HG03442 (cell line): ENCODE measurements around the gene MYO5B.

Experiments used
- ATAC-seq: cut with Tn5 transposase; IDR thresholded peaks from one replicate; pipeline ENCODE4 v1.9.1; 2021; ENCODE audit warnings: mild to moderate bottlenecking, moderate library complexity; ENCODE audit not compliant: unreplicated experiment

MYO5B gene

DNA sequence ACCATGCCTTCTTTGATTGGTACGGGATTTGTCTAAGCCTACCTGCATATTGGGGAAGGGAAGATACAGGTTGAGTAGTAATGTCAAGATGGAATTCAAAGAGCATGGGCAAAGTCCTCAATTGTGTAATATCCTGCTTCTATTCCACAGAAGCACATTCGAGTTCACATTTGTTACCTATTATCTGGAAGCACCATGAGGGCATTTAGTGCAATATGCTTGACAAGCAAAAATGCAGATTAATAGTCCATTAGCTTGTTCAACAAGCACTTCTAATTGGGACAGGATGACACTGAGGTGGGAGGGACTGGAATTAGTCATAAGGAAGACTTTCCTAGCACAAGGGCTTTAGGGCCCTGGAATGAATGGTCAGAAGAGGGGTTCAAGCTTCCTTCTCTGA, 40.5 kb downstream of the MYO5B start:
- no peak for ATAC-seq

DNA sequence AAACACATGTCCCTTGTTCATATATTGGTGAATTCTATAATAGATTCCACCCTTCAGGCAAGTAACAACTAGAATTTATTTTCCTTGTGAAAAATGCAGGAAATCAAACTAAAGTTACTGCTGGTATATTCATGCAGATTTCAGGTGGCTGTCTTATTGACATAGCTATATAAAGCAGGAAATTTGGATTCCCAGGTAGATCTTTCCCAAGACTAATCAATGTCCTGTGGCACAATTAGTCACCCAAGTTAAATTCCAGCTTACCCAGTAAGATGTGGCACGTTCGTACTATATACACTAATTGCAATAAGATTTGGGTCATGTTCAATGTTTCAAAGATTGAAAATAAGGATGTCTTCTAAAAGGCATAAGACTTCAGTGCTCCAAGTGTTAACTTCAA, 42.0 kb downstream of the MYO5B start:
- ATAC-seq, result no peak

DNA sequence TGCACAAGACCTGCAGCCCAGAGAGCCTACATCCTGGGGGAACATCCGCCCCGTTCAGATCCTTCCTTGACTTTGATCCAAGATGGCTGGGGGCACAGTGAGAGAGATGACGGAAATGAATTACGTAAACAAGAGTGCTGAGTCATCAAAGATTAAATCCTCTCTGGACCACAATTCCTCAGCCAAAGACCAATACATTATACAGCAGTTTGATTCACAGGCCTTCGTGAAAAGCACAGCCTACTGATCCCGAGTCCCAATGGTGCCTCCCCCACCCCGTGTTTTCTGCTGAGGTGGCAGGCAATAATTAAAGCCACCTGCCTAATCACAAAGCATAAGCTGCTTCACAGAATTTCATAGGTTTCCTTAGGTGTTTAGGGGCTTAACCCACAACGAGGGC, 43.0 kb downstream of the MYO5B start:
- ATAC-seq, result no peak

DNA sequence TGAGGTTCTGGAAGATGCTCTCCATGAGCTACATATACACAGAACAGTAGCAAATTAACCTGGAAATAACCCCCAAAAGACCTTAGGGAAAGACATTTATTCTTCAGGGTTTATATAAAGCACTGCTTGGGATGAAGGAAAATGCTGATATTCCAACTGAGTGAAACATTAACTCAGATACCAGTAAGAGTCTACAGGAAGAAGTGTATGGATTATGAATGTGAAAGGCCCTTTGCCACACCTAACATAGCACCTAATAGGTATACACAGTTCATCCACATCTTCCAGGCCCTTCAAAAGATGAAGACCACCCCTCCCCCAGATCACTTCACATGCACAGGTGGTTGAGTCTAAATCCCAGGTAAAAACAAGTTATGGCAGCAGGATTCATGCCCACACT, 50.4 kb downstream of the MYO5B start:
- no peak for ATAC-seq

DNA sequence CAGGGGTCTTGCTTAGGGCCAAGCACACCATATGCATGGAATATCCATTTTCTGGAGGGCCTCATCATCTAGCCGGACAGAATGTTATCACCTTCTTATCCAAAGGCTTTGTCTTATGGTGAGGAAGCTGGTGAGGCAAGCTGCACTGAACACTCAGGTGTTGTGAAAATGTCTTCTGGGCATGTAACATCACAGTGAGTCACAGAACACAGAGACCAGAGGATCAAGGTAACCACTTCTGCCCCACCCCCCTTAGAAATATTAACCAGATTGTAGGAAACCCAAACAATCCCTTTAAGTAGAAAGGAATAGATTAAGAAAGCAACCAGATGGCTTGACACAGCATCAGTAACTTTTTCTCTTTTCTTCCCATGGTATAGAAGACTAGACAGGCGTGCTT, 51.1 kb downstream of the MYO5B start:
- ATAC-seq, result no peak

DNA sequence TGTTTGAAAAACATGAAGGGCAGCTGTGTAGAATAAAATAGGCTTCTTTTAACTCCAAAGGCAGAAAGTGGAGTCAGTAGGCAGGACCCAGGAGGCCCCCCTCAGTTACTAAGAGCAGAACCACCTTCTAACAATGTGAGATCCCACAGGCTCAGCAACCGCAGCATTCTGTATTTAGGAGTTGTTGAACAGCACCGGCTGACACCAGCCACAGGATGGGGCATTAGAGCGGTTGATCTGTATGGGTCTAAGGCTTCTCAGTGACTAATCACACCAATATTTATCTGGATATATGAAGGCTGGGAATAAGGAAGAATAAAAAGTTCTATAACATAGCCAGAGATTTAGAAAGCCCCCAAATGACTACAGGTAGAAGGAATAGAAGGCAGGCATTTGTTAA, 51.7 kb downstream of the MYO5B start:
- no peak for ATAC-seq

DNA sequence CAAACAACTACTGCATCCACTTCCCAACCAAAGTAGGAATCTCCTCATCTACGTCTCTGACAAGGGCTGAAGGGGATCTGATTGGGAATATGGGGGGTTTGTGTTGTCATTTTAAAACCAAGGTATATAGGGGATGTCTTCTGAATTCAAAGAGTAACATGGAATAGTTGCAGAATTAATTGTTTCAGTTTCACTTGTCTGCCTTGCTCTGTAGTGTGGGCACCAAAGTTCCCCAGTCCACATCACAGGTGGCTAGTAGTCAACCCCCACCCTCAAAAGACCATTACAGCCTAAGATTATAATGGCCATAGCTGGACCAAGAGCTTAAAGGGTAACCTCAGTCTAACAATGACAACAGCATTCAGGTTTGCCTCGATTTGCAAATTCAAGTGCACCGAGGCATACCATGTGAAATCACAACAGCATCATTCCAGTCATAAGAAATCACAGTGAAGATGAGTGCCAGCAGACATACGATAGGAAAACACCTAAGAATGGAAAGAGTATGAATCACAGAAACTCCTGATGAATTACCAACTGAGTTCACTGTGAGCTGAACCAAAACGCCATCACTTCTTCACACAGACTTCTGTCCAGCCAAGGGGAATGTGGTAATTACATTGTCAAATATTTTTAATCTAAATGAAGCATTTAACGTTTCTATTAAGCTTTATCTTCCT, 52.4 kb downstream of the MYO5B start:
- no peak for ATAC-seq

DNA sequence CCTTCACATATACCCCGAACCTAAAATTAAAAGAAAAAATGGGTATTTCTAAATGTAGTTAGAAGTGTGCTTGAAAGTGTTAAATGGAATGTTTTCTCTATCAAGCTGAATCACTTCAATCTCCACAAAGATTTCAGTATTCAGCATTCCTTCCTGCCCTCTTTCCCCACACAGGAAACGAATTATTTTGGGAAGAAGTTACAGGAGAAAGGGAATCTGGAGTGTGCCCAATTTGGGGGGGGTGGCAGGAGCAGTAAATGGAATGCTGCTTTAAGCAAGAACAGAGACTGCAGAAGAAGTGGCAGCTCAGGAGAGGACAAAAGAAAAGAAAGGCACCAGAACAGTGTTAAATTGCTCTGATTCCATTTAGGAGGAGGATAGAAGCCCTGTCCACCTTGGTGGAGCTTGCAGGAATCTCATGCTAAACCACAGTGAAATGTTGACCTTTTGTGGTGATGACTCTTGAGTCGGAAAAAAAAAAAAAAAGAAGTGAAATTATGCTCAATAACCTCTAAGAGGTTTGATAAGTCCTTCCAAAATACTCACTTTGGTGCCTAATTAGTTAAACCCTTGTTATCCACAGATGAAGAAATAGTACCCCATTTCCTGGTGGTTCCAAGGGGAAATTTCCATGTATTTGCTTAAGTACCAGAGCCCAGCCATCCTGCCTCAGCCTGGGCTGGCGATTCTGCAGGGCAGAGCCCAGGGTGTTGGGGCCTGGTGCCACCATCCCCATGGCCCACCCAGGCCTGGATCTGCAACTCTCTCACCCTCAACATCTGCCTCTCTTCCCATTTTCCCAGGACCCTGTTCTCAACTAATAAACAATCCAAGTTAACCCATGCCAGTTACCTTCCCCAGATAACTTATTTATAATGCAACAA, 56.5 kb downstream of the MYO5B start:
- no peak for ATAC-seq

DNA sequence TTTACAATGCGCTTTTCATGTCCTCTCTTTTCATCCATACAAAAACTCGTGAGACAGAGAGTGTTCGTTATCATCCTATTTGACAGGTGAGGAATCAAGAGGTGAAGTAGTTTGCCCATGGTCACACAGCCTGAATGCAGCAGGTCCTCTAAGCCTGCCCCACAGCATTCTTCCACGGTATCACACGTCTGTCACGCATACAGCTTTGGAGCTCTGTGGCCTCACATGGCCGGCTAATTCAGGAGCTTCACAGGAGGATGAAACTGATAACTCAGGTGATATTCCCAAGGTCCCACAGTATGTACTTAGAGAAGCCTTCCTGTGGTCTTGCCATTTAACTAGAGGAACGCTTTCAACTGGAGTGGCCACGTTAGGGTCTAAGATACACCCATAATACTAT, 59.0 kb downstream of the MYO5B start:
- no peak for ATAC-seq

DNA sequence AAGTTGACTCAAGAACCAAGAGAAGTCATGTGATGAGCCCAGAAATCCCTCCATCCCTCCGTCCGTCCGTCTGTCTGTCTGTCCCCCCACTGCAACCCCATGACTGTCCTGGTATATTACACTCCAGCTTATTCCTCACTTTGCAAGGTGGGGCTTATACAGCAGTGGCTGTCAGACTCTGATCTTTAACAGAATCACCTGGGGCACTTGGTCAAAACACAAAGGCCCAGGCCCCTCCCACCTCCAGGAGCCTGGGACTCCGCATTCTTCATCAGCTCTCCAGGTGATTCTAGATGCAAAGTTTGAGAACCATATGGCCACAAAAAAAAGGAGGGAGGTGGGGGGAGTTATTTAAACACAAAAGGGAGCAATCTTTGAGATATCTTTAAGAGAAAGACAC, 61.4 kb downstream of the MYO5B start:
- no peak for ATAC-seq

DNA sequence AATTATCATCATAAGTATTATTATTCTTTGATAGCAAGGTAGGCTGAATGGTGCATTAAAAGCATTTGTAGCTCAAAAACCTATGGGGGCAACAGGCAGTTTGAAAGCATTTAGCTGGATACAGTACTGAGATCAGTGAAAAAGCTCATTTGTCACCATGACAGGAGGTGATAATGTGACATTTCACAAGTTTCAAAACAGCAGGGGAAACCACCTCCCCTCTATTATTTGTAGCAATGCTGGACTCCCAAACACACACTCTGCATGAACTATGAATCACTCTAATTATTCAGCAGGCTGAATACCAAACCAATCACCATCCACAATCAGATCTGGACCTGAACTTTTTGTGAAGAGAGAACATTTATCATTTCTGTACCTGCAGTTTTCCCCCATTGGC, 63.4 kb downstream of the MYO5B start:
- ATAC-seq, result peak; percentile 39

DNA sequence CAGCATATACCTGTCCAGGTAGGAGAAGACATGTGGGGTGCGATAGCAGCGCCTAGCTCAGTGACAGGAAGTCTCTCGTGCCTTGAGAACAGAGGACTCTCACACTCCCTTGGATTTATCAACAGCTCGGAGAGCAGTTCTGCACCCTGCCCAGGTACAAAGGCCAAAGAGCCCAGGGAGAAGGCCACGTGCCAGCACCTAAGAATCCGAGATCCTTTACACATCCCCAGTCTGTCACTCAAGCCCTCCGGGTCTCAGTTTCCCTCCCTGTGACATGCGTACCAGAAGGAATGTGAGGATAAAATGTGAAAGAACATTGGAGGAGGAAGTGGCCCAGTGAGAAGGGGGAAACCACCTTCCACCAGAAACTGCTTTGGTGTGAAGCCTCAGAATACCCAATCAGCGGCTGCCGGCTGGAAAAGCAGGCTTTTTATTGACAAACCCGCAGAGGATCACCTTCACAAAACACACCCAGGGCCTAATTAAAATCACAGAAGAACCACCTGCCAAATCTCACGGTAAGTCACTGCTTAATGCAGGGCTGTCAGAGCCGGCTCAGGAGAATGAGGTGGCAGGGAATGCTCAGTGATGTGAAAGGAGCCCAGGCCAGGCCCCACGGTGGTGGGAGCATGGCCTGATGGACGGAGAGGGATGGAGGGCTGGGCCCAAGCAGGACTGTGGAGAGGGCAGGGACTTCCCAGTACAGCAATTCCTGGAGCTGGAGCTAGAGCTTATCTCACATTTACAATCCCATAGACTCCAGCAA, 66.3 kb downstream of the MYO5B start:
- ATAC-seq, result no peak

DNA sequence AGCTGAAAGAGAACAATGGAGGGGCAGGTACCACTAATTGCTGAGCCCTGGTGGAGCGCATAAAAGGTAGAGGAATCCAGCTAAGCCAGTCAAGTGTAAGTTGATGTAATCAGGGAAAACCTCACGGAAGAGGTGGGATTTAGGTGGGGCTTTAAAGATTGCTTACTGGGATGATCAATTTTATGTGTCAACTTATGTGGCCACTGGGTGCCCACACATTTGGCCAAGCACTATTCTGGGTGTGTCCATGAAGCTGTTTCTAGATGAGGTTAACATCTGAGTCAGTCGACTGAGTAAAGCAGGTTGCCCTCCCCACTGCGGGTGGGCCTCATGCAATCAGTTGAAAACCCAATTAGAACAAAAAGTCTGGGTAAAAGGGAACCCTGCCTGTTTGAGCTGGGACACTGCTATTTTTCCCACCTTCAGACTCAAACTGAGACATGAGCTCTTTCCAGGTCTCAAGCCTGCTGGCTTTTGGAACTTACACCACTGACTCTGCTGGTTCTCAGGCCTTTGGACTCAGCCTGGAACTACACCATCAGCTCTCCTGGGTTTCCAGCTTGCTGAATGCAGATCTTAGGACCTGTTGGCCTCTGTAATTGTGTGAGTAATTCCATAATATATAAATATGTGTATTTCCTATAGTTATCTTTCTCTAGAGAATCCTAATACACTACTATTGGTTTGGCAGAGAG, 67.3 kb downstream of the MYO5B start:
- no peak for ATAC-seq

DNA sequence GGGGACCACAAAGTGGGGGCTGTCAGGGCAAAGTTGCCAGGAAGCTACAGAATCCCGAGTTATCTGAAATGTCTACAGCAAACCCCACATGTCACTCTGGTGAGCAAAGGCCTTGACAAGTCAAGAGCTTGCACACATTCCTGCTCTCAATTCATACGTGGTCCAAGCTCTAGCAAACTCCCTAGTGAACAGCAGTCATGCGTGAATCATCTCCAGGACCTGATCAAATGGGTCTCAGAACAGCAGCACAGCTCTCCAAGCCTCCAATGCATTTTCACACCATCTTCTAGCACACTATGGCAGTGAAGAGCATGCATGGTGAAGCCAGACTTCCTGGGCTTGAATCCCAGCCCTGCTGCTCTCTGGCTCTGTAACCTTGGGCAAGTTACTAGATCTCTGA, 68.5 kb downstream of the MYO5B start:
- ATAC-seq, result no peak

DNA sequence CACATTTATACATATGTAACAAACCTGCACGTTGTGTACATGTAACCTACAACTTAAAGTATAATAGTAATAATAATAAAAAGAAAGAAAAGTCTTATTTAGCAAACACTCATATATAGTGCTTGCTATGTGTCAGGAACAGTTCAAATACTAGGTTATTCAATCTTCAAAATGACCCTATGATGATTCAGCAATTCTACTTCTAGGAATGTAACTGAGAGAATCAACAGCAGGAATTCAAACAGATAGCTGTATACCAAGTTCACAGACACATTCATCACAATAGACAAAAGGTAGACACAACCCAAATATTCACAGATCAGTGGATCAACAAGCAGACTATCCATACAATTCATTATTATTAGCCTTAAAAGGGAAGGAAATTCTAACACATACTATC, 69.5 kb downstream of the MYO5B start:
- ATAC-seq, result no peak

DNA sequence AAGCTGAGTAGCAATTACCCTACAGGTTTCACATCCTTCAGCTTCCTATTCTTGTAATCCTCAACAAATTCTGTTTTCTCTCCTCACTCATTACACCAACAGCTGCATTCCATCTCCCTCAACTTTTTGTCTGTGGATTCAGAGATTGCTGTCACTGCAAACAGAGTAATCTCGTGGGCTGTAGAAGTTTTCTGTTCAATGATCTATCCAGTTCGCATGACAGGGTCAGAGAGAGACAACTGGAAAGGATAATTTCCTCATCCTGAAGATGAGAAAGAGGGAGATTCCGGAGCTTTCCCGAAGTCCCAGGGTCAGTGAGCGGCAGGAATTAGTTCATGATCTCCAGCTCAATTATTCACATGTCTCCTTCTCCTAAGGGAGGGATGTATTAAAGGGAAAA, 75.7 kb downstream of the MYO5B start:
- no peak for ATAC-seq

DNA sequence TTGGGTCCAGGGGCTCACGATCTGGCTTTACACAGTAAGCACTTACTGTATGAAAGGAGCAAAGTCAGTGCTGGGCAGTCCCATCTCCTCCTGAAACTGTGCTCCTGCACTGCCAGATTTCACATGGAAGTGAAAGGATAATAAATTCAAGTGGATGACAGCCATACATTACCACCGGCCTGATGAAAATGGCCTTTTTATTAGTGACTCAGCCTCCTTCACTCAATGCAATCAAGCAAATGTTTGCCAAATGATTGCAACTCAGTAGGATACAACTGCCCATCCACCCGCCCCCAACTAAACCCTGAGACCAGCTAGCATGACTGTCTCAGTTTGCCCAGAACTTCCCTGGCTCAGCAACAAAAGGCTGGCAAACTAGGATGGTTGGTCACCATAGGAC, 77.1 kb downstream of the MYO5B start:
- ATAC-seq, result no peak

DNA sequence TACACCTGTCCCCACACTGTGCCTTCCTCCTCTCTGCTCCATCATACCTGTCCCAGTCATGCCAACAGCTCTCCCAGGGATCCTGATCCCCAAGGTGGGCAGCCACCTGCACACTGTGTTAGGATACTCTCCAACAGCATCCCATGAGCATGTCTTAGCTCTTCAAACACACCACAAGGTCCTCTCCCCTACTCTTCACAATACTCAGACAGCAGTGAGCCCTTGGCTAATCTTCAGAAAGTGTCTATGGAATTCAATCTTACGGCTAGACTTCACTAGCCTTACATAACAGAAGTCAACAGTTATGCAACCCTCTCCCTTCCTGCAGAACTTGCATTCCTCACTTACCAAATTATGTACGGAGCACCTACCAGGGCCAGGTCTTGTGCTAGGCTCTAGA, 79.9 kb downstream of the MYO5B start:
- no peak for ATAC-seq

DNA sequence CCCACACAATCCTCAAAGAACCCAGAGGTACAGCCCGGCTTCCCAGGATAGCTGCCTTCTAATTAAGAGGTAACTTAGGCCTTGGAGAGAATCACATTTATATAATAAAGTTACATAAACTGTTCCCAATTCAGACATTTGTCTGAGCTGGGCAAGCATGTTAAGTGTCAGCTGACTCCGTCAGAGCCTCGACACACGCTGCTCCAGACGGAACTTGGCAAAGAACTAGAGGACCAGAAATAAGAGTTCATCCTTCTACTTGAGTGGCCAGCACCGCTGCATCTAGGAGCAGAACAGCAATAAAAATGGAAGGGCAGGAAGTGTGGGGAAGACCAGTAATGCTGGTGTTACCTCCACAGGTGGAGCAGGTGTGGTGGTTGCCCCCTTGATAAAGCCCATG, 80.5 kb downstream of the MYO5B start:
- ATAC-seq, result no peak

DNA sequence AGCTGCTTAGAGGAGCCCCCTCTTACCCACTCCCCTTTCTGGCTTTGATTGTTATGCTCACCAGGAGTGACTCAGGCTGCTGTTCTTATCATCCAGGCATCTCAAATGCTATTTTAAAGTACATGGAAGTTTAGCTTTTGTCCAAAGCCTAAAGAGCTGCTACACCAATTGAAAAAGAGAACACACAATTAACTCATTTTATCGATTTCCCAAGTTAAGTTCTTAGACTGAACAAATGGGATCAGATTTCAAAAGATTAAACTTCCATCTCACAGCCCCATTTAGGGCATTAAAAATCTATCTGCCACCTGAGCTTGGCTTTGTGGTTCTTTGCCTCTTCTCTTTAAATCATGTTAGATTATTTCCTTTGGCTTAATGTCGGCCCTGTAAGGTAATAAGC, 81.2 kb downstream of the MYO5B start:
- ATAC-seq, result no peak

DNA sequence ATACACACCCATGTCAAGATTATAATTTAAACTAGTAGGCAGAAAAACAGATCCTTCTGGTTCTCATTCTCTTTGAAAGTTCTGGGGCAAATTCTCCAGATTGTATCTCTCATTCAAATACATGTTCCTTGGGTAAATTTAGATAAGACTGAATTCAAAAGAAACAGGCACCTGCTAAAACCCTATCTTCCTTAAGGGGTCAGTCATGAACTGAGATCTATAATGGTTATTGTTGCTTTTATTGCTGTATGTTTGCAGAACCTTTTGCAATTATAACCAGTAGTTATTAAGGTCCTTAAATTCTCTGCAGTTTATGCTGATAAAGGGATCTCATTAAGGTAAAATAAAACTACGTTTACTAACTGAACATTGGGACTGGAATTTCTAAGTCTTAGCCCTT, 83.5 kb downstream of the MYO5B start:
- ATAC-seq, result no peak
